T-helper 22 cell (primary cell): ENCODE data around the gene BSND.
"Not testable (repeated sequence)": the region's sequence is repeated elsewhere in the genome, so short reads cannot be mapped to it uniquely, and the experiment has no call there.

ENCODE experiments used
- DNase-seq: peaks from one replicate; pipeline ENCODE4 v3.0.0-alpha.2; 2020; ENCODE audit warnings: low read depth

BSND gene

GRCh38 chr1:54998677-54999076, at the start of gene BSND:
Gene BSND (plus strand): TSS chr1:54998933. CDS start chr1:54999187, 254 bp downstream.
- no peak for DNase-seq

GRCh38 chr1:54949053-54949452, 49.7 kb upstream of the BSND start:
- no peak for DNase-seq

GRCh38 chr1:54950006-54950368, 48.7 kb upstream of the BSND start:
- DNase-seq, result no peak

- no peak for DNase-seq
Measured at GRCh38 chr1:54950369-54951163, 48.2 kb upstream of the BSND start.

- DNase-seq, result no peak
Measured at GRCh38 chr1:54951810-54952226, 46.9 kb upstream of the BSND start.

- no peak for DNase-seq
Measured at GRCh38 chr1:54952950-54953718, 45.6 kb upstream of the BSND start.

- no peak for DNase-seq
Measured at GRCh38 chr1:54953846-54954245, 44.9 kb upstream of the BSND start.

- DNase-seq, result no peak
Measured at GRCh38 chr1:54955359-54955758, 43.4 kb upstream of the BSND start.

GRCh38 chr1:54956726-54957125, 42.0 kb upstream of the BSND start:
- no peak for DNase-seq

GRCh38 chr1:54959241-54959640, 39.5 kb upstream of the BSND start:
- DNase-seq, result no peak

- no peak for DNase-seq
Measured at GRCh38 chr1:54962612-54963395, 35.9 kb upstream of the BSND start.

GRCh38 chr1:54963829-54964228, 34.9 kb upstream of the BSND start:
- DNase-seq, result not testable (repeated sequence)

- DNase-seq, result no peak
Measured at GRCh38 chr1:54965624-54966340, 33.0 kb upstream of the BSND start.

- DNase-seq, result no peak
Measured at GRCh38 chr1:54967372-54967771, 31.4 kb upstream of the BSND start.

- no peak for DNase-seq
Measured at GRCh38 chr1:54968551-54968950, 30.2 kb upstream of the BSND start.

- no peak for DNase-seq
Measured at GRCh38 chr1:54969879-54970278, 28.9 kb upstream of the BSND start.

GRCh38 chr1:54970901-54971300, 27.8 kb upstream of the BSND start:
- DNase-seq, result no peak

- DNase-seq, result no peak
Measured at GRCh38 chr1:54971317-54971791, 27.4 kb upstream of the BSND start.

- DNase-seq, result no peak
Measured at GRCh38 chr1:54972436-54972835, 26.3 kb upstream of the BSND start.

- DNase-seq, result no peak
Measured at GRCh38 chr1:54973205-54973921, 25.4 kb upstream of the BSND start.
